Neural cell (in vitro differentiated cells): Measurements from ENCODE around the gene ZBTB5. TPM values are rescaled to one million over a fixed set of nuclear protein-coding genes. Genes with fewer than 3 reads are reported as not detected.

Experiments
- H2AFZ ChIP-seq: fragments of 200-600, 300-800 bp; sonication (generic), shearing (Covaris generic); 2 replicates; pipeline ENCODE4 v1.6.0; 2014; ENCODE audit warnings: low read depth, mild to moderate bottlenecking, antibody characterized with exemption, low read length, moderate library complexity
- H3F3A ChIP-seq: fragments of 200-600 bp; shearing (Covaris generic); 2 replicates; pipeline ENCODE4 v1.6.1; 2016; ENCODE audit warnings: mild to moderate bottlenecking, moderate library complexity, mixed read lengths, antibody characterized with exemption, low read length; ENCODE audit not compliant: insufficient read depth, poor library complexity, severe bottlenecking
- H3K27ac ChIP-seq: fragments of 200-600, 300-800 bp; sonication (generic), shearing (Covaris generic); 2 replicates; pipeline ENCODE4 v1.5.1; 2014; ENCODE audit warnings: mild to moderate bottlenecking, low read length, moderate library complexity
- H3K27me3 ChIP-seq: fragments of 300-800, 200-600 bp; sonication (generic), shearing (Covaris generic); 2 replicates; pipeline ENCODE4 v1.6.0; 2014; ENCODE audit warnings: mild to moderate bottlenecking, low read depth, low read length, moderate library complexity; ENCODE audit not compliant: insufficient read depth
- H3K36me3 ChIP-seq: fragments of 300-800, 200-600 bp; sonication (generic), shearing (Covaris generic); 2 replicates; pipeline ENCODE4 v1.5.1; 2014; ENCODE audit warnings: mild to moderate bottlenecking, antibody characterized with exemption, low read length, moderate library complexity; ENCODE audit not compliant: insufficient read depth
- H3K4me2 ChIP-seq: fragments of 300-800, 200-600 bp; sonication (generic), shearing (Covaris generic); 2 replicates; pipeline ENCODE4 v1.6.0; 2014; ENCODE audit warnings: mild to moderate bottlenecking, low read length
- H3K4me3 ChIP-seq: fragments of 300-800, 200-600 bp; sonication (generic), shearing (Covaris generic); 2 replicates; pipeline ENCODE4 v1.5.1; 2014; ENCODE audit warnings: mild to moderate bottlenecking, low read length, moderate library complexity
- H3K79me2 ChIP-seq: fragments of 200-600 bp; shearing (Covaris generic); replicated peaks from 2 replicates; pipeline ENCODE4 v1.6.0; 2014; ENCODE audit warnings: mild to moderate bottlenecking, low read length, moderate library complexity; ENCODE audit not compliant: insufficient read depth
- H3K9ac ChIP-seq: fragments of 300-800, 200-600 bp; sonication (generic), shearing (Covaris generic); 2 replicates; pipeline ENCODE4 v1.6.1; 2016; ENCODE audit warnings: mild to moderate bottlenecking, low read length, mixed read lengths
- H3K9me2 ChIP-seq: fragments of 200-600 bp; shearing (Covaris generic); 2 replicates; pipeline ENCODE4 v1.6.1; 2016; ENCODE audit warnings: mild to moderate bottlenecking, low read length, mixed read lengths; ENCODE audit not compliant: insufficient read depth
- H3K9me3 ChIP-seq: fragments of 200-600, 300-800 bp; sonication (generic), shearing (Covaris generic); 2 replicates; pipeline ENCODE4 v1.6.1; 2016; ENCODE audit warnings: mild to moderate bottlenecking, mixed run types, low read length, moderate library complexity, mixed read lengths
- H4K20me1 ChIP-seq: fragments of 200-600 bp; shearing (Covaris generic); 2 replicates; pipeline ENCODE4 v1.6.1; 2016; ENCODE audit warnings: mild to moderate bottlenecking, mixed run types; ENCODE audit not compliant: insufficient read depth
- EP300 ChIP-seq: fragments of 450-650 bp; conservative IDR thresholded peaks from 2 replicates; pipeline ENCODE4 v1.6.1; 2014; ENCODE audit warnings: antibody characterized with exemption, mild to moderate bottlenecking, moderate library complexity; ENCODE audit not compliant: poor library complexity, severe bottlenecking
- EZH2 ChIP-seq: fragments of 200-600, 300-800 bp; shearing (Covaris generic), sonication (generic); IDR thresholded peaks from 2 replicates; pipeline ENCODE4 v1.6.1; 2014; ENCODE audit warnings: antibody characterized with exemption, low read length, borderline replicate concordance, mild to moderate bottlenecking; ENCODE audit not compliant: insufficient read depth, poor library complexity, severe bottlenecking
- MXI1 ChIP-seq: fragments of 450-650 bp; conservative IDR thresholded peaks from 2 replicates; pipeline ENCODE4 v1.6.1; 2014; ENCODE audit warnings: antibody characterized with exemption, mild to moderate bottlenecking; ENCODE audit not compliant: poor library complexity, severe bottlenecking
- POLR2AphosphoS5 ChIP-seq: IDR thresholded peaks from 2 replicates; pipeline ENCODE4 v1.6.1; 2012
- RAD21 ChIP-seq: fragments of 450-650 bp; conservative IDR thresholded peaks from 2 replicates; pipeline ENCODE4 v1.6.1; 2014; ENCODE audit warnings: antibody characterized with exemption, mild to moderate bottlenecking, moderate library complexity
- SMC3 ChIP-seq: fragments of 450-650 bp; conservative IDR thresholded peaks from 2 replicates; pipeline ENCODE4 v1.6.1; 2014; ENCODE audit warnings: antibody characterized with exemption, mild to moderate bottlenecking, moderate library complexity; ENCODE audit not compliant: poor library complexity
- TAF1 ChIP-seq: IDR thresholded peaks from 2 replicates; pipeline ENCODE4 v1.6.1; 2012; ENCODE audit warnings: low read depth
- polyA plus RNA-seq: library from polyadenylated mRNA; depleted of rRNA; stranded (reverse); fragments of >200 nt; gene quantifications from 2 replicates; pipeline ENCODE4 v1.2.3, GENCODE V29; 2014
- TF ChIP-seq, protein P1 (sequence below): fragments of 450-650 bp; IDR thresholded peaks from 2 replicates; pipeline ENCODE4 v1.5.1; 2014; ENCODE audit warnings: antibody characterized with exemption, mild to moderate bottlenecking, moderate library complexity; ENCODE audit not compliant: poor library complexity, severe bottlenecking
- TF ChIP-seq, protein P2 (sequence below): IDR thresholded peaks from 2 replicates; pipeline ENCODE4 v1.6.1; 2012; ENCODE audit warnings: borderline replicate concordance

Gene ZBTB5
- polyA plus RNA-seq, 1 donor from 2014 or later: 21.0 TPM

GRCh38 chr9:37424686-37425297 is 40.5 kb downstream of the ZBTB5 start:
- Histone ChIP-seq H3K36me3 (no peaks in the 10 kb centered on the region), H2AFZ (no peak overlapping the region), H3K4me2 (no peak overlapping the region), H3K4me3 (no peak overlapping the region), H3K9me3 (no peaks in the 10 kb centered on the region), H3F3A (no peaks in the 10 kb centered on the region), H4K20me1 (no peaks in the 10 kb centered on the region), H3K9ac (no peak overlapping the region), H3K27ac (no peak overlapping the region), H3K79me2 (peaks cover 24% of the 10 kb centered on the region), H3K9me2 (no peaks in the 10 kb centered on the region), H3K27me3 (no peaks in the 10 kb centered on the region)
- TF ChIP-seq, protein P1, sequence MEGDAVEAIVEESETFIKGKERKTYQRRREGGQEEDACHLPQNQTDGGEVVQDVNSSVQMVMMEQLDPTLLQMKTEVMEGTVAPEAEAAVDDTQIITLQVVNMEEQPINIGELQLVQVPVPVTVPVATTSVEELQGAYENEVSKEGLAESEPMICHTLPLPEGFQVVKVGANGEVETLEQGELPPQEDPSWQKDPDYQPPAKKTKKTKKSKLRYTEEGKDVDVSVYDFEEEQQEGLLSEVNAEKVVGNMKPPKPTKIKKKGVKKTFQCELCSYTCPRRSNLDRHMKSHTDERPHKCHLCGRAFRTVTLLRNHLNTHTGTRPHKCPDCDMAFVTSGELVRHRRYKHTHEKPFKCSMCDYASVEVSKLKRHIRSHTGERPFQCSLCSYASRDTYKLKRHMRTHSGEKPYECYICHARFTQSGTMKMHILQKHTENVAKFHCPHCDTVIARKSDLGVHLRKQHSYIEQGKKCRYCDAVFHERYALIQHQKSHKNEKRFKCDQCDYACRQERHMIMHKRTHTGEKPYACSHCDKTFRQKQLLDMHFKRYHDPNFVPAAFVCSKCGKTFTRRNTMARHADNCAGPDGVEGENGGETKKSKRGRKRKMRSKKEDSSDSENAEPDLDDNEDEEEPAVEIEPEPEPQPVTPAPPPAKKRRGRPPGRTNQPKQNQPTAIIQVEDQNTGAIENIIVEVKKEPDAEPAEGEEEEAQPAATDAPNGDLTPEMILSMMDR: no peak
- TF ChIP-seq TAF1: no peak

DNA sequence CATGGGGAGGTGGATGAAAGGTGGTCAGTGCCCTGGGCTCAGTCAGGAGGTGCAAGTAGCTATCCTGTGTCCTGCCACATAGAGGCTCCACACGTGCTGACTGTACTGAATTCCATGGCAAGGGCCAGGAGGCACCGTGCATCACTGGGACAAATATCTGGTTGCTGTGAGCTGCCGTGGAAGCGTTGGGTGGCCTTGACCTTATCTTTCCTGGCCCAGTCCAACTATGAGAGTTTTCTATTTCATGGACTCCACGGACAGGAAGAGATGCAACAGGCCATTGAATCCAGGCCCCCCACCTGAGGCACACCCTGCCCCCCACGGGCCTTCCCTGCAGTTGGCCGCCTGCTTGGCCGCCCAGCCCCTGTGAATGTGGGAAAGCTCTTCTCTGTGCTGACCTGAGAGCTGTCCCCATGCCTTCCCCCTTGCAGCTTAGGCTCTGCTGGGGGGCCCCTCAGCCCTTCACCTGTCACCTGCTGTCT is 41.0 kb downstream of the ZBTB5 start:
- Histone ChIP-seq H3K4me3 (peak overlapping the region; percentile 97), H3K9me2 (no peaks in the 10 kb centered on the region), H3K27ac (no peak overlapping the region), H3K36me3 (no peaks in the 10 kb centered on the region), H3F3A (no peaks in the 10 kb centered on the region), H3K4me2 (no peak overlapping the region), H3K9me3 (no peaks in the 10 kb centered on the region), H3K79me2 (peaks cover 24% of the 10 kb centered on the region), H3K9ac (no peak overlapping the region), H2AFZ (no peak overlapping the region), H3K27me3 (no peaks in the 10 kb centered on the region), H4K20me1 (no peaks in the 10 kb centered on the region)
- no peak for TF ChIP-seq SMC3
- no peak for TF ChIP-seq RAD21
- no peak for TF ChIP-seq EZH2
- no peak for TF ChIP-seq MXI1
- TF ChIP-seq, protein P1: no peak
- TF ChIP-seq TAF1: no peak
- TF ChIP-seq POLR2AphosphoS5: no peak
- no peak for TF ChIP-seq EP300
- TF ChIP-seq, protein P2, sequence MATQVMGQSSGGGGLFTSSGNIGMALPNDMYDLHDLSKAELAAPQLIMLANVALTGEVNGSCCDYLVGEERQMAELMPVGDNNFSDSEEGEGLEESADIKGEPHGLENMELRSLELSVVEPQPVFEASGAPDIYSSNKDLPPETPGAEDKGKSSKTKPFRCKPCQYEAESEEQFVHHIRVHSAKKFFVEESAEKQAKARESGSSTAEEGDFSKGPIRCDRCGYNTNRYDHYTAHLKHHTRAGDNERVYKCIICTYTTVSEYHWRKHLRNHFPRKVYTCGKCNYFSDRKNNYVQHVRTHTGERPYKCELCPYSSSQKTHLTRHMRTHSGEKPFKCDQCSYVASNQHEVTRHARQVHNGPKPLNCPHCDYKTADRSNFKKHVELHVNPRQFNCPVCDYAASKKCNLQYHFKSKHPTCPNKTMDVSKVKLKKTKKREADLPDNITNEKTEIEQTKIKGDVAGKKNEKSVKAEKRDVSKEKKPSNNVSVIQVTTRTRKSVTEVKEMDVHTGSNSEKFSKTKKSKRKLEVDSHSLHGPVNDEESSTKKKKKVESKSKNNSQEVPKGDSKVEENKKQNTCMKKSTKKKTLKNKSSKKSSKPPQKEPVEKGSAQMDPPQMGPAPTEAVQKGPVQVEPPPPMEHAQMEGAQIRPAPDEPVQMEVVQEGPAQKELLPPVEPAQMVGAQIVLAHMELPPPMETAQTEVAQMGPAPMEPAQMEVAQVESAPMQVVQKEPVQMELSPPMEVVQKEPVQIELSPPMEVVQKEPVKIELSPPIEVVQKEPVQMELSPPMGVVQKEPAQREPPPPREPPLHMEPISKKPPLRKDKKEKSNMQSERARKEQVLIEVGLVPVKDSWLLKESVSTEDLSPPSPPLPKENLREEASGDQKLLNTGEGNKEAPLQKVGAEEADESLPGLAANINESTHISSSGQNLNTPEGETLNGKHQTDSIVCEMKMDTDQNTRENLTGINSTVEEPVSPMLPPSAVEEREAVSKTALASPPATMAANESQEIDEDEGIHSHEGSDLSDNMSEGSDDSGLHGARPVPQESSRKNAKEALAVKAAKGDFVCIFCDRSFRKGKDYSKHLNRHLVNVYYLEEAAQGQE: no peak
